GM04503 (cell line): ENCODE data around the gene RASSF4.

Source experiments
- DNase-seq: peaks from one replicate; pipeline ENCODE4 v3.0.0-alpha.2; 2012; ENCODE audit warnings: low read depth

Gene RASSF4

GRCh38 chr10:44959247-44960087, at the start of gene RASSF4:
Gene RASSF4, plus strand, starts transcription at chr10:44959802. Its CDS starts 10,401 bp downstream, at chr10:44970203.
- DNase-seq, result no peak

GRCh38 chr10:44909910-44910309, 49.7 kb upstream of the RASSF4 start:
- DNase-seq, result no peak

- no peak for DNase-seq
These were observed 49.0 kb upstream of the RASSF4 start for GRCh38 chr10:44910602-44911001.

- no peak for DNase-seq
These were observed 48.5 kb upstream of the RASSF4 start, which contains the start of gene TMEM72 for GRCh38 chr10:44911081-44911540. Gene TMEM72, plus strand, starts transcription at chr10:44911337. Its CDS starts 176 bp downstream, at chr10:44911513.

GRCh38 chr10:44911951-44912350, 47.7 kb upstream of the RASSF4 start:
- no peak for DNase-seq

- DNase-seq, result no peak
These were observed 46.1 kb upstream of the RASSF4 start for GRCh38 chr10:44913350-44914081.

GRCh38 chr10:44914891-44915290, 44.7 kb upstream of the RASSF4 start:
- DNase-seq, result no peak

- DNase-seq, result no peak
These were observed 43.2 kb upstream of the RASSF4 start for GRCh38 chr10:44916429-44916828.

GRCh38 chr10:44917848-44918247, 41.8 kb upstream of the RASSF4 start:
- no peak for DNase-seq

GRCh38 chr10:44920252-44920651, 39.4 kb upstream of the RASSF4 start:
- DNase-seq, result no peak

- DNase-seq, result no peak
These were observed 38.5 kb upstream of the RASSF4 start for GRCh38 chr10:44921061-44921460.

GRCh38 chr10:44921506-44921905, 38.1 kb upstream of the RASSF4 start:
- DNase-seq, result no peak

GRCh38 chr10:44922021-44922420, 37.6 kb upstream of the RASSF4 start:
- no peak for DNase-seq

GRCh38 chr10:44922796-44923545, 36.6 kb upstream of the RASSF4 start:
- no peak for DNase-seq

GRCh38 chr10:44923611-44924010, 36.0 kb upstream of the RASSF4 start:
- DNase-seq, result no peak

- no peak for DNase-seq
These were observed 35.2 kb upstream of the RASSF4 start for GRCh38 chr10:44924261-44925040.

- DNase-seq, result no peak
These were observed 34.4 kb upstream of the RASSF4 start for GRCh38 chr10:44925224-44925623.

GRCh38 chr10:44925811-44926750, 33.5 kb upstream of the RASSF4 start:
- DNase-seq, result no peak

- DNase-seq, result no peak
These were observed 32.8 kb upstream of the RASSF4 start for GRCh38 chr10:44926751-44927351.

- no peak for DNase-seq
These were observed 32.2 kb upstream of the RASSF4 start for GRCh38 chr10:44927352-44927751.
